Stimulated activated CD4-positive, alpha-beta T cell treated with anti-CD3 and anti-CD28 coated beads, Interleukin-4, amount 100 ng/mL, for 48 hours (primary cell): ENCODE data around the gene RPRD1A.
"Not testable (repeated sequence)": the region's sequence is repeated elsewhere in the genome, so short reads cannot be mapped to it uniquely, and the experiment has no call there.

Experiments
- DNase-seq, 2 donors: peaks; one replicate each; pipeline ENCODE4 v3.0.0-alpha.2; 2020; ENCODE audit warnings: low read depth in 2 of 2

Gene RPRD1A

DNA sequence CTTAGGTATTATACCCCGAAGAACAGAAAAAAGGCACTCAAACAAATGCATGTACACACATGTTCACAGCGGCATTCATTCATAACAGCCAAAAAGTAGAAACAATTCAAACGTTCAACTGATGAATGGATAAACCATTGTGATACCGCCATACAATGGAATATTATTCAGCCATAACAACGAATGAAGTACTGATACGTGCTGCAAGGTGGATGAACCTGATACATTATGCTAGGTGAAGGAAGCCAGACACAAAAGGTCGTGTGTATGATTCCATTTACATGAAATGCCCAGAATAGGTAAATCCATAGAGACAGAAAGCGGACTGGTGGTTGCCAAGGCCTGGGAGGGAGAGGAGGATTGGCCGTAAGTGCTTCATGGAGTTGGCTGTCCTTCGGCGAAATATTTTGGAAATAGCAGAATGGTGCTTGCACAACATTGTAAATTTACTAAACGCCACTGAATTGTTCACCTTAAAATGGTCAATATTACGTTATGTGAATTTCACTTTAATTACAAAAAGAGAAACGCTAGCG, 95.6 kb downstream of the RPRD1A start:
- no peak for DNase-seq

DNA sequence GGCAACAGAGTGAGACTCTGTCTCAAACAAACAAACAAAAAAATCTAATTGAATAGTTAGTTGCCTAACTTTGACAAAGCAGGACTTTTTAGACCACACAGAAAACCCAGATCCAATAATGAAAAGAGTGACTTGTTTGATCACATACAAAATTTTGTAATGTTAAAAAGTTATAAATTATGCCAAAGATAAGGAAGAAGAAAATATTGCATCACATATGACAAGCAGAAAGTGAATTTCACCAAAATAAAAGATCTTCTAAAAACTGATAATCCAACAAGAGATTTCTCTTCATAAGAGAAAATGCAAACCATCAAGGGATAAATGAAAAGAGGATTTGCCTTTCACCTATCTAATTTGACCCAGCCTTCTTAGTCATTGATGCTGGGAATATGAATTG, 97.7 kb downstream of the RPRD1A start:
- DNase-seq = no peak

DNA sequence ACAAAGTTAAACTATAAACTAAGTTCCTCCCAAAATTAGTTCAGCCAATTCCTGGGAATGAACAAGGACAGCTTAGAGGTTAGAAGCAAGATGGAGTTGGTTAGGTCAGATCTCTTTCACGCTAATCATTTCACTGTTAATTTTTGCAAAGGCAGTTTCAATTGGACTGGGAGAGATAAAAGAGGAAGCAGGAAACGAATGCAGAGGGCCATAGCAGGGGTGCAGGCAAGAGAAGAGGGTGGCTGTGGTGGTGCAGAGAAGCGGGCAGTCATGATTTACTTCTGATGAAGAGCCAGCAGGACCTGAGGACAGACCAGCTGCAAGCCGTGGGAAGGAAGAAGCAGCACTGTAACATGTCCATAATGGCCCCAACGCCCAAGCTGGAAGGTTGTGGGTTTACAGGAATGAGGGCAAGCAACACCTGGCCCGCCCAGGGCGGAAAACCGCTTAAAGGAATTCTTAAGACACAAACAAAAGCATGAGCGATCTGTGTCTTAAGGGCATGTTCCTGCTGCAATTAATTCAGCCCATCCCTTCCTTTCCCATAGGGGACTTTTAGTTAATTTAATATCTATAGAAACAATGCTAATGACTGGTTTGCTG, 99.0 kb downstream of the RPRD1A start:
- DNase-seq = no peak

DNA sequence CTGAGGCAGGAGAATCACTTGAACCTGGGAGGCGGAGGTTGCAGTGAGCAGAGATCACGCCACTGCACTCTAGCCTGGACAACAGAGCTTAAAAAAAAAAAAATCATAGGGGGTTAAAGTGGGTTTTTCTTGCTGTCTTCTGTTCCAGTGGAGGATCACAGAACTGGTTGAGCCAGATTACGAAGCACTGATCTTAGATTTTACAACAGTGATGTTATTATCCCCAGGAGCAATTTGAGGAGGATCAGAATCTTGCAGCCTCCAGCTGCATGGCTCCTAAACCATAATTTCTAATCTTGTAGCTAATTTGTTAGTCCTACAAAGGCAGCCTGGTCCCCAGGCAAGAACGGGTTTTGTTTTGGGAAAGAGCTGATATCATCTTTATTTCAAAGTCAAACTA, 99.5 kb downstream of the RPRD1A start:
- DNase-seq = not testable (repeated sequence)

DNA sequence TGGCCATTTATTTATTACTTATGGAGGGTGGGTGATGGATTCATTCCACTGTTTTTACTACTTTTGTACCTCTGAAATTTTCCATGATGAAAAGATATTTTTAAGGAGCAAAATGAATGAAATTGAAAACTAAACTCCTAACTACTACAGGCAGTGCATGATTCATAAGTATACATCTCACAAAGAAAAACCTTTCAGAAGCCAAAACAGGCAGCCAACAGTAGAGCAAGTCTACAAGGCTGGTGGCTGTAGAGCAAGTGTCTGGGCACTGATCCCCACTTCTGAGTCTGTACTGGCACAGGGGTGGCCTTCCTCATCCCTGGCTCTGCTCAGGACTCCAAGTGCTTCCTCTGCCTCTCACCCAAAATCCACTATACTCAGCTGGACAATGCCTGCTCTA, 103.0 kb downstream of the RPRD1A start:
- no peak for DNase-seq

DNA sequence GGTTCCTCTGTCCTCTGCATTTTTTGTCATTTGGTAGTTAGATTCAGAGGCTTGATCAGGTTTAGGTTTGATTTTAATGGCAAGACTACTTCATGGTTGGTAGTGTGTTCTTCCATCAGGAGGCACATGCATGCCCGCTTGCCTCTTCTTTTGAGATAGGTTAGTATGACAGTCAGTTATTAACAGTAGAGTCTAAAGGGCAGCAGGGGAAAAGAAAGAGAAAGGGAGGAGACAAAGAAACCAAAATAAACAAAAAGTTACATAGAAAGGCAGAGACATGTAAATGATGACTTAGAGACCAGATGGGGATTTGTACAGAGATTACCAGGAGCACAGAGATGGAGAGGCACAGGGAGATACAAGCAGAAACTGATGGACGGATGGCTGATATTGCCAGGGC, 105.0 kb downstream of the RPRD1A start:
- no peak for DNase-seq

DNA sequence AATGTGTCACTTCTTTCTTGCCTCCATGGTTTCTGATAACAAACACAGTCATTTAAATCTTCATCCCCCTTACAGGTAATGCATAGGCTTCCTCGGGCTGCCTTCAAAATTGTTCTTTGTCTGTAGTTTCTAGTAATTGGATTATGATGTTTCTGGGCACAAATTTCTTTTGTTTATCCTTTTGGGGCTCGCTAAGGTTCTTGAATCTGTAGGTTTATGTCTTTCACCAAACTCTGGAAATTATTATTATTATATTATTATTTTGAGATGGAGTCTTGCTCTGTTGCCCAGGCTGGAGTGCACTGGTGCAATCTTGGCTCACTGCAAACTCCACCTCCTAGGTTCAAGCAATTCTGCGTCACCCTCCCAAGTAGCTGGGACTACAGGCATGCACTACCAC, 111.1 kb downstream of the RPRD1A start:
- DNase-seq = no peak

DNA sequence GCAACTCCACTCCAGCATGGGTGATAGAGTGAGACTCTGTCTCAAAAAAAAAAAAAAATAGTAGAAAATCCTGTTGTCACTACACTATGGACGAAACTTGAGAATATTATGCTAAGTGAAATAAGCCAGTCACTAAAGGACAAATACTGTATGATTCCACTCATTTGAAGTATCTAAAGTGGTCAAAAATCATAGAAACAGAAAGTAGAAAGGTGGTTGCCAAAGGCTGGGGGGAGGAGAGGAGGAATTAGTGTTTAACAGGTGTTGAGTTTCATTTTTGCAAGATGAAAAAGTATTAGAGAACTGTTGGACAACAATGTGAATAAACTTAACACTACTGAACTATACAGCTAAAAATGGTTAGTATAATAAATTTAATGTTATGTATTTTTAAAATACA, 113.7 kb downstream of the RPRD1A start:
- DNase-seq = no peak

DNA sequence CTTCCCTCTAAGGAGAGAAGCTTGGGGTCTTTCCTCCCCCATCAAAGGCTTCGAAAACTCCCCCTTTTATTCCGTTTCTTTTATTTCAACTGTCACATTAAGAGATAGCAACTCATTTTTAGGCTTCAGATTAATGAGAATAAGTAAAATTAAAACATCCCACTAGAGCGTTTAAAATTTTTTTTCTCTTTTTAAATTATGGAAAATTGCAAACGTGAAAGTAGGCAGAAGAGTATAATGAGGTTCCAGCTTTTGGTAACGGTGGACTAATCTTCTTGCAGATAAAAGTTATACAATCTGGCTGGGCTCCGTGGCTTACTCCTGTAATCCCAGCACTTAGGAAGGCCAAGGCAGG, 116.8 kb downstream of the RPRD1A start:
- DNase-seq = no peak

DNA sequence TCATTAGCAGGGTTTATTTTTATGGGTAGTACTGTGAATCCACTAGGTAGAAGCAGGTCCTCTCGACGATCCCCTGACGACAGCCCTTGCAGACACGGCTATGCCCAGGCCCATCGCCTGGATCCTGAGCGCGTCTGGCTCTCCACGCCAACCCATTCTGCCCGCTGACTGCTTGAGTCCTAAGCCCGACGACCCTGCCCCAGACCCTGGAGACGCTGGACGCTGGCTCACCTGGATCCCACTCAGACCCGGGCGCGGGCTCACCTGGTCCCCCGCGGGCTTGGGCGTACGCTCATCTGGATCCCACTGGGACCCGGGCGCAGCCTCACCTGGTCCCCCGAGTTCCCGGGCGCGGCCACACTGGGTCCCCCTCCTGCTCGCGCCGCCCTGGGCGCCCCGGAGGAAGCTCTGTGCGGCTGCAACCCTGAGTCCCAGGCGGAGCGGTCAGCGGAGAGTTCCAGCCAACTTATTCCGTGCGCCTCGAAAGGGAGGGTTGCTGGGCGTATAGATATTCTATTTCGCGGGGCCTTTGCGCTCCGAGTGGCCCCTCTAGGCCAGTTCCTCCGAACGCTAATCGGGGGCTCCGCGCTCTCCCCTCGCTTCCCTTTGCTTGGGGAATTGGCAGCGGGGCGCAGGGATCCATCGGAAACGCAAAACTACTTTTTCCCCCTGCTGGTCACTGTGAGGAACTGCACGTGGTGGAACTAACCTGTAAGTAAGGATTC, 117.3 kb downstream of the RPRD1A start:
- peak; percentile 19 to 26 for DNase-seq

DNA sequence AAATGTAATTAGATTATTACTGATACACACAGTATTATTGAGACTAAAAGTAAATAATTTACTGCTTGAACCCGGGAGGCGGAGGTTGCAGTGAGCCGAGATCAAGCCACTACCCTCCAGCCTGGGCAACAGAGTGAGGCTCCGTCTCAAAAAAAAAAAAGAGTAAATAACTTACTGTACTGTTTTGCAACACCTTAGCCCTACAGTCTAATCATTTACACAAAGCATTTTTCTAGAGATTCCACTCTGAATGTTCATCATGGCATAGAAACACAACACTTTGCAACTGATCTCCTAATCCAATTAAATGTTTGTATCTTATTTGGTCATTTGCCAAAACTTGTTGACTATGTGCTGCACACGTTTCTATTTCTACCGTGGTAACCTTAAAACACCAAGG, 118.3 kb downstream of the RPRD1A start:
- DNase-seq = no peak

DNA sequence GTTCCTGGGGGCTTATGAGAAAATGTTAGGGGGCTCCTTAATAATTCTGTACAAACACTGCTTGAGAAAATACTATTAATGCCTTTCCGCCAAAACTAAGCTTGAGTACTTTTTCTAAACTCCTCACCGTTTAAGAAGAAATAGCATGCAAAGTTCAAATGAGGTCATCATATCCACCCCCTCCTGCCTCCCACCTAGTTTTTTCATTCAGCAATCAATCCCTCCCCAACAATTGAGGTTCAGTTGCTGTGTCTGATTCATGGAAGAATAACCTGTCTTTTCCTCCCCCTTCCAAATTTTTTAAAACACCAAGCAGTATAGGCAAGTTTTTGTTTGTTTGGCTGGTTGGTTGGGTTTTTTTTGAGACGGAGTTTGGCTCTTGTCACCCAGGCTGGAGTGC, 119.3 kb downstream of the RPRD1A start:
- DNase-seq = no peak

DNA sequence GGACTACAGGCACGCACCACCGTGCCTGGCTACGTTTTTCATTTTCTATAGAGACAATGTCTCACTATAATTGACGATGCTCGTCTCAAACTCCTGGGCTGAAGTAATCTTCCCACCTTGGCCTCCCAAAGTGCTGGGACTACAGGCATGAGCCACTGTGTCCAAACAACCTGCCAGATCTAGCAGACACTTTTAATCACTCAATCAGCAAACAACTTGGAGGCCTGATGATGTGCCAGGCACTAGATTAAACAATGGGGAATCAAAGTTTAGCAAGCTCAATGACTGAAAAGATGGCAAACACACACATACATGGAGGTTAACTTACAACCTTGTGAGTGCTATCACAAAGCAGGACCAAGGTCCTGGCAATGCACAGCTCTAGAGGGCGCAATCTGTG, 124.7 kb downstream of the RPRD1A start:
- no peak for DNase-seq

DNA sequence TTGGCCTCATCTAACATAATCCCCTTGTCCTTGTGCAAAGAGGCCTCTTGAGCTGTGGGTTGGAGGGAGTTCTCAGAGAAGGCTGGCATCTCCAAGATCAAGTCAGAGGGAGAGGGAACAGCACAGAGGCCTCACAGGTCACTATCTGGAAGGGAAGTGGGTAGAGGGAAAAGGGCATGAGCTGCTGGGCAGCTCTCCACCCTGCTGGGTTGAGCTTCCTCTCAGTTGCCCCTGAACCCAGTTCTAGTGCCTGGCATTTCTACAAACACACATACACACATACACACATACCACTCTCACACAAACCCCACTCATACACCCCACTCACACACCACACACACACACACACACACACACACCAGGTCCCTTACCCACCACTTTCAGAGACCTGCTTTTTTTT, 125.2 kb downstream of the RPRD1A start:
- DNase-seq = no peak

DNA sequence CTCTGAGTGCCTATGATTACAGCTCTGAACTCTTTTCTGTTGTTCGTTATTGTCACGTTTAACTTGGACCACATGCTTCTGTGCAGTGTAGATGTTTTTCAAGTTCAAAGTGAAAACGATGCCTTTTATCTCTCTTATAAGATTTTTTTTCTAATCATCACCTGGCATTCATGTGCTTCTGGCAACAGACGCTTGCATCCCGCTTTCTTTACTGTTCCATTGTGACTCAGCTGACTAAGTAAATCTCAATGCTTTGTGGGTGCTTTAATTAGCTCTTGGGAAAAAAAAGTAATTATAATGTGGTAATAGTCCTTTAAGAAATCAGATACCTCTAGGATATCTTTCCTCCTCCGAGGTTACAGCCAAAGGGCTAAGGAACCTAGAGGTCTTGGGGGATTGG, 126.1 kb downstream of the RPRD1A start:
- DNase-seq = no peak
